GM12872 (cell line): ENCODE data around the gene FBXO38.

Experiments used
- CTCF ChIP-seq: IDR thresholded peaks from 3 replicates; pipeline ENCODE4 v1.5.1; 2011; ENCODE audit warnings: low read depth, mild to moderate bottlenecking, low read length, moderate library complexity; ENCODE audit not compliant: insufficient read depth

The FBXO38 gene

GRCh38 chr5:148426514-148426913, 42.8 kb downstream of the FBXO38 start:
- no peak for TF ChIP-seq CTCF

GRCh38 chr5:148427370-148428042, 43.7 kb downstream of the FBXO38 start:
- no peak for TF ChIP-seq CTCF

GRCh38 chr5:148428848-148429247, 45.1 kb downstream of the FBXO38 start:
- TF ChIP-seq CTCF = no peak

- no peak for TF ChIP-seq CTCF
Measured at GRCh38 chr5:148433826-148434225, 50.1 kb downstream of the FBXO38 start.

GRCh38 chr5:148436029-148436428, 52.3 kb downstream of the FBXO38 start:
- no peak for TF ChIP-seq CTCF

GRCh38 chr5:148437249-148437648, 53.5 kb downstream of the FBXO38 start:
- no peak for TF ChIP-seq CTCF

GRCh38 chr5:148438933-148439332, 55.2 kb downstream of the FBXO38 start:
- no peak for TF ChIP-seq CTCF
